K562 (cell line): ENCODE results near the gene NFKBIB. TPM values are rescaled to one million over a fixed set of nuclear protein-coding genes. Genes with fewer than 3 reads are reported as not detected.

ENCODE experiments used
- BDP1 ChIP-seq: IDR thresholded peaks from 3 replicates; pipeline ENCODE4 v1.6.1; 2011; ENCODE audit not compliant: insufficient read length, insufficient read depth
- CBFA2T3 ChIP-seq: fragments of 450-650 bp; IDR thresholded peaks from 2 replicates; pipeline ENCODE4 v1.6.1; 2017
- CCNT2 ChIP-seq: IDR thresholded peaks from 2 replicates; pipeline ENCODE4 v1.6.1; 2011; ENCODE audit warnings: borderline replicate concordance, low read depth, mild to moderate bottlenecking, moderate library complexity, mixed read lengths, low read length; ENCODE audit not compliant: insufficient read length; ENCODE audit errors: extremely low read depth
- CREBBP ChIP-seq: IDR thresholded peaks from one replicate; pipeline ENCODE4 v1.6.1; 2012; ENCODE audit warnings: low read depth, mild to moderate bottlenecking, control low read depth, inconsistent platforms, low read length
- ETV1 ChIP-seq: fragments of 450-650 bp; conservative IDR thresholded peaks from 2 replicates; pipeline ENCODE4 v1.6.1; 2016; ENCODE audit warnings: missing genetic modification characterization, control low read depth, low read depth, missing compliant biosample characterization
- FOXM1 ChIP-seq, 2 experiments: fragments of 450-650 bp in 1 of 2; sonication (generic) in 1 of 2; formaldehyde crosslinking in 1 of 2; IDR thresholded peaks; 2 replicates each; pipeline versions ENCODE4 v1.6.1 to v1.9.0; 2017 to 2022; ENCODE audit warnings: low read depth in 2 of 2, mild to moderate bottlenecking in 2 of 2, missing genetic modification reagents in 1 of 2, moderate library complexity in 1 of 2
- L3MBTL2 ChIP-seq: fragments of 450-650 bp; IDR thresholded peaks from 2 replicates; pipeline ENCODE4 v1.6.1; 2016; ENCODE audit warnings: mild to moderate bottlenecking, moderate library complexity
- LARP7 ChIP-seq: fragments of 450-650 bp; IDR thresholded peaks from 2 replicates; pipeline ENCODE4 v1.6.1; 2016
- MBD2 ChIP-seq: sonication (generic); IDR thresholded peaks from 2 replicates; pipeline ENCODE4 v1.6.1; 2016; ENCODE audit warnings: low read depth, borderline replicate concordance
- PTRF ChIP-seq: fragments of 450-650 bp; IDR thresholded peaks from 2 replicates; pipeline ENCODE4 v1.6.1; 2016; ENCODE audit warnings: mild to moderate bottlenecking, missing genetic modification characterization, missing compliant biosample characterization
- RBFOX2 ChIP-seq: fragments of 200-400 bp; formaldehyde crosslinking; IDR thresholded peaks from 2 replicates; pipeline ENCODE4 v1.6.1; 2017; ENCODE audit warnings: low read depth, mild to moderate bottlenecking, low read length, moderate library complexity
- SAFB ChIP-seq: fragments of 200-400 bp; formaldehyde crosslinking; IDR thresholded peaks from 2 replicates; pipeline ENCODE4 v1.6.1; 2017; ENCODE audit warnings: low read depth, low read length, borderline replicate concordance
- SP2 ChIP-seq: IDR thresholded peaks from 2 replicates; pipeline ENCODE4 v1.6.1; 2011; ENCODE audit warnings: mild to moderate bottlenecking, low read depth, low read length, moderate library complexity; ENCODE audit not compliant: poor library complexity, severe bottlenecking; ENCODE audit errors: extremely low read depth
- YBX1 ChIP-seq: fragments of 450-650 bp; IDR thresholded peaks from 2 replicates; pipeline ENCODE4 v1.7.1; 2016; ENCODE audit warnings: mild to moderate bottlenecking
- ZNF282 ChIP-seq: sonication (generic); formaldehyde crosslinking; IDR thresholded peaks from 2 replicates; pipeline ENCODE4 v1.8.1; 2023; ENCODE audit warnings: missing genetic modification reagents
- ZNF347 ChIP-seq: fragments of 450-650 bp; formaldehyde crosslinking; IDR thresholded peaks from 2 replicates; pipeline ENCODE4 v1.4.0; 2020; ENCODE audit warnings: low read depth, mild to moderate bottlenecking, moderate library complexity
- ZNF668 ChIP-seq: fragments of 250-450 bp; sonication (Bioruptor Pico); IDR thresholded peaks from 2 replicates; pipeline ENCODE4 v1.8.0; 2022; ENCODE audit warnings: mild to moderate bottlenecking, inconsistent platforms
- polyA plus RNA-seq, 8 experiments: library from polyadenylated mRNA; depleted of rRNA in 4 of 8; stranded (reverse) in 5 of 8; unstranded in 3 of 8; fragments of >200 nt; fragmentation: Nextera tagmentation in 2 of 8; fragmentation: Illumina TruSeq in 1 of 8; extraction: Ambion mirVana in 2 of 8; extraction: Trizol in 1 of 8; gene quantifications; 2 replicates each; pipeline versions ENCODE4 v1.2.1 to v1.2.3, GENCODE V29; 2011 to 2014; ENCODE audit warnings: inconsistent platforms in 1 of 8, missing spikeins in 1 of 8
- total RNA-seq, 7 experiments: library from RNA; depleted of rRNA in 6 of 7; stranded (reverse); fragments of >200 nt in 6 of 7; fragmentation: Illumina TruSeq in 2 of 7; extraction: Trizol in 2 of 7; gene quantifications; 2 replicates each; pipeline versions ENCODE4 v1.2.1 to v1.2.3, GENCODE V29; 2011 to 2021; ENCODE audit warnings: low replicate concordance in 1 of 7
- TF ChIP-seq, protein P1 (sequence below): sonication (generic); formaldehyde crosslinking; IDR thresholded peaks from 2 replicates; pipeline ENCODE4 v1.8.0; 2023; ENCODE audit warnings: missing genetic modification reagents, mild to moderate bottlenecking, borderline replicate concordance
- TF ChIP-seq, protein P2 (sequence below): sonication (generic); IDR thresholded peaks from 2 replicates; pipeline ENCODE4 v1.6.1; 2016
- TF ChIP-seq, protein P3 (sequence below): fragments of 450-650 bp; formaldehyde crosslinking; IDR thresholded peaks from 2 replicates; pipeline ENCODE4 v1.4.0; 2022; ENCODE audit warnings: mild to moderate bottlenecking, moderate library complexity
- TF ChIP-seq, protein P4 (sequence below): fragments of 250-450 bp; sonication (Bioruptor Pico); IDR thresholded peaks from 2 replicates; pipeline ENCODE4 v1.8.0; 2021; ENCODE audit warnings: mild to moderate bottlenecking, moderate library complexity

Gene NFKBIB
- total and polyA plus RNA-seq, 9 of the 15 experiments (the other 6 are each of a cell fraction or from before 2014, with no cell fraction given), result 1.5 to 44.9 (median 10.4) TPM

DNA sequence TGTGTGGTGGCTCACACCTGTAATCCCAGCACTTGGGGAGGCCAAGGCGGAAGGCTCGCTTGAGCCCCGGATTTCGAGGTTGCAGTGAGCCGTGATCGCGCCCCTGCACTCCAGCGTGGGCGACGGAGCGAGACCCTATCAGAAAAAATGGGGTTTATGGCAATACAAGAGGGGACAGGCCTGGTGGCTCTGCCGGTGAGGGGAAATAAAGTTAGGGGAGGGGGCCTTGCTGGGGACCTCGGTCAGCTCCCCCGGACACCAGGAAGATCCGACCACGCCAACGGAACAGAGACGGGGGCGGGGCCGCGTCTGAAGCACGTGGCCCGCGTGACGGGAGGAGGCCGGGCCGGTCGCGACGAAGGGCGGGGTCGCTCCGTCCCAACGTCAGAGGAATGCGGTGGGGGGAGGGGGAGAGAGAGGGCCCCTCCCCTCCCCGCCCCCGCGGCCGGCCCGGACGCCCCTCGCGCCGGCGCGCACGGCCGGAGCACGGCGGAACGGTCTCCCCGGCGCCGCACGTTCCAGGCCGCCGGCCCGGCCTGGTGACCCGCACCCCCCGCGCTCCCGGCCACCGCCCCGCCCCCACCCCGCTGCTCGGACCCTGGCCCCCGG lies 48.0 kb upstream of the NFKBIB start (continued):
- TF ChIP-seq, protein P1, sequence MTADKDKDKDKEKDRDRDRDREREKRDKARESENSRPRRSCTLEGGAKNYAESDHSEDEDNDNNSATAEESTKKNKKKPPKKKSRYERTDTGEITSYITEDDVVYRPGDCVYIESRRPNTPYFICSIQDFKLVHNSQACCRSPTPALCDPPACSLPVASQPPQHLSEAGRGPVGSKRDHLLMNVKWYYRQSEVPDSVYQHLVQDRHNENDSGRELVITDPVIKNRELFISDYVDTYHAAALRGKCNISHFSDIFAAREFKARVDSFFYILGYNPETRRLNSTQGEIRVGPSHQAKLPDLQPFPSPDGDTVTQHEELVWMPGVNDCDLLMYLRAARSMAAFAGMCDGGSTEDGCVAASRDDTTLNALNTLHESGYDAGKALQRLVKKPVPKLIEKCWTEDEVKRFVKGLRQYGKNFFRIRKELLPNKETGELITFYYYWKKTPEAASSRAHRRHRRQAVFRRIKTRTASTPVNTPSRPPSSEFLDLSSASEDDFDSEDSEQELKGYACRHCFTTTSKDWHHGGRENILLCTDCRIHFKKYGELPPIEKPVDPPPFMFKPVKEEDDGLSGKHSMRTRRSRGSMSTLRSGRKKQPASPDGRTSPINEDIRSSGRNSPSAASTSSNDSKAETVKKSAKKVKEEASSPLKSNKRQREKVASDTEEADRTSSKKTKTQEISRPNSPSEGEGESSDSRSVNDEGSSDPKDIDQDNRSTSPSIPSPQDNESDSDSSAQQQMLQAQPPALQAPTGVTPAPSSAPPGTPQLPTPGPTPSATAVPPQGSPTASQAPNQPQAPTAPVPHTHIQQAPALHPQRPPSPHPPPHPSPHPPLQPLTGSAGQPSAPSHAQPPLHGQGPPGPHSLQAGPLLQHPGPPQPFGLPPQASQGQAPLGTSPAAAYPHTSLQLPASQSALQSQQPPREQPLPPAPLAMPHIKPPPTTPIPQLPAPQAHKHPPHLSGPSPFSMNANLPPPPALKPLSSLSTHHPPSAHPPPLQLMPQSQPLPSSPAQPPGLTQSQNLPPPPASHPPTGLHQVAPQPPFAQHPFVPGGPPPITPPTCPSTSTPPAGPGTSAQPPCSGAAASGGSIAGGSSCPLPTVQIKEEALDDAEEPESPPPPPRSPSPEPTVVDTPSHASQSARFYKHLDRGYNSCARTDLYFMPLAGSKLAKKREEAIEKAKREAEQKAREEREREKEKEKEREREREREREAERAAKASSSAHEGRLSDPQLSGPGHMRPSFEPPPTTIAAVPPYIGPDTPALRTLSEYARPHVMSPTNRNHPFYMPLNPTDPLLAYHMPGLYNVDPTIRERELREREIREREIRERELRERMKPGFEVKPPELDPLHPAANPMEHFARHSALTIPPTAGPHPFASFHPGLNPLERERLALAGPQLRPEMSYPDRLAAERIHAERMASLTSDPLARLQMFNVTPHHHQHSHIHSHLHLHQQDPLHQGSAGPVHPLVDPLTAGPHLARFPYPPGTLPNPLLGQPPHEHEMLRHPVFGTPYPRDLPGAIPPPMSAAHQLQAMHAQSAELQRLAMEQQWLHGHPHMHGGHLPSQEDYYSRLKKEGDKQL, result no peak
- TF ChIP-seq ZNF282 (CRISPR knock-in tag), result no peak
- no peak for TF ChIP-seq CBFA2T3
- peak; percentile 58 for TF ChIP-seq ETV1 (tag)
- TF ChIP-seq L3MBTL2, result peak; percentile 94
- TF ChIP-seq, protein P2, sequence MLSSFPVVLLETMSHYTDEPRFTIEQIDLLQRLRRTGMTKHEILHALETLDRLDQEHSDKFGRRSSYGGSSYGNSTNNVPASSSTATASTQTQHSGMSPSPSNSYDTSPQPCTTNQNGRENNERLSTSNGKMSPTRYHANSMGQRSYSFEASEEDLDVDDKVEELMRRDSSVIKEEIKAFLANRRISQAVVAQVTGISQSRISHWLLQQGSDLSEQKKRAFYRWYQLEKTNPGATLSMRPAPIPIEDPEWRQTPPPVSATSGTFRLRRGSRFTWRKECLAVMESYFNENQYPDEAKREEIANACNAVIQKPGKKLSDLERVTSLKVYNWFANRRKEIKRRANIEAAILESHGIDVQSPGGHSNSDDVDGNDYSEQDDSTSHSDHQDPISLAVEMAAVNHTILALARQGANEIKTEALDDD, result no peak
- TF ChIP-seq YBX1, result no peak
- no peak for TF ChIP-seq SAFB
- TF ChIP-seq LARP7, result no peak
- no peak for TF ChIP-seq PTRF (tag)
- TF ChIP-seq, protein P3, sequence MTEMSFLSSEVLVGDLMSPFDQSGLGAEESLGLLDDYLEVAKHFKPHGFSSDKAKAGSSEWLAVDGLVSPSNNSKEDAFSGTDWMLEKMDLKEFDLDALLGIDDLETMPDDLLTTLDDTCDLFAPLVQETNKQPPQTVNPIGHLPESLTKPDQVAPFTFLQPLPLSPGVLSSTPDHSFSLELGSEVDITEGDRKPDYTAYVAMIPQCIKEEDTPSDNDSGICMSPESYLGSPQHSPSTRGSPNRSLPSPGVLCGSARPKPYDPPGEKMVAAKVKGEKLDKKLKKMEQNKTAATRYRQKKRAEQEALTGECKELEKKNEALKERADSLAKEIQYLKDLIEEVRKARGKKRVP, result no peak
- no peak for TF ChIP-seq ZNF668
- TF ChIP-seq CREBBP, result no peak
- TF ChIP-seq BDP1, result no peak
- peak; percentile 94 for TF ChIP-seq CCNT2
- TF ChIP-seq ZNF347 (CRISPR knock-in tag), result no peak
- peak; percentile 27; the same call in 1 of the 2 replicates for TF ChIP-seq MBD2
- no peak for TF ChIP-seq FOXM1 (IDR thresholded peaks at IDR 0.05; ENCODE audit: low read depth)
- no peak for TF ChIP-seq FOXM1 (CRISPR knock-in tag; IDR thresholded peaks at IDR 0.05; ENCODE audit: low read depth)
- TF ChIP-seq, protein P4, sequence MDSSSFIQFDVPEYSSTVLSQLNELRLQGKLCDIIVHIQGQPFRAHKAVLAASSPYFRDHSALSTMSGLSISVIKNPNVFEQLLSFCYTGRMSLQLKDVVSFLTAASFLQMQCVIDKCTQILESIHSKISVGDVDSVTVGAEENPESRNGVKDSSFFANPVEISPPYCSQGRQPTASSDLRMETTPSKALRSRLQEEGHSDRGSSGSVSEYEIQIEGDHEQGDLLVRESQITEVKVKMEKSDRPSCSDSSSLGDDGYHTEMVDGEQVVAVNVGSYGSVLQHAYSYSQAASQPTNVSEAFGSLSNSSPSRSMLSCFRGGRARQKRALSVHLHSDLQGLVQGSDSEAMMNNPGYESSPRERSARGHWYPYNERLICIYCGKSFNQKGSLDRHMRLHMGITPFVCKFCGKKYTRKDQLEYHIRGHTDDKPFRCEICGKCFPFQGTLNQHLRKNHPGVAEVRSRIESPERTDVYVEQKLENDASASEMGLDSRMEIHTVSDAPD, result no peak
- TF ChIP-seq SP2, result no peak
- peak; percentile 75 for TF ChIP-seq RBFOX2
